Breast epithelium (tissue), 3 donors: Measurements from ENCODE around the gene OR52E2.

Experiments used
- CTCF ChIP-seq, 3 donors: fragments of 450-650 bp; IDR thresholded peaks; one replicate each; pipeline ENCODE4 v1.5.1; 2016 to 2017; ENCODE audit warnings: antibody characterized with exemption in 3 of 3, mild to moderate bottlenecking in 3 of 3, moderate library complexity in 3 of 3
- POLR2A ChIP-seq: fragments of 450-650 bp; IDR thresholded peaks from one replicate; pipeline ENCODE4 v1.6.1; 2016; ENCODE audit warnings: antibody characterized with exemption, mild to moderate bottlenecking, moderate library complexity
- POLR2AphosphoS5 ChIP-seq, 3 donors: sonication (generic); formaldehyde crosslinking; IDR thresholded peaks; one replicate each; pipeline ENCODE4 v1.6.1; 2017; ENCODE audit warnings: antibody characterized with exemption in 3 of 3

DNA sequence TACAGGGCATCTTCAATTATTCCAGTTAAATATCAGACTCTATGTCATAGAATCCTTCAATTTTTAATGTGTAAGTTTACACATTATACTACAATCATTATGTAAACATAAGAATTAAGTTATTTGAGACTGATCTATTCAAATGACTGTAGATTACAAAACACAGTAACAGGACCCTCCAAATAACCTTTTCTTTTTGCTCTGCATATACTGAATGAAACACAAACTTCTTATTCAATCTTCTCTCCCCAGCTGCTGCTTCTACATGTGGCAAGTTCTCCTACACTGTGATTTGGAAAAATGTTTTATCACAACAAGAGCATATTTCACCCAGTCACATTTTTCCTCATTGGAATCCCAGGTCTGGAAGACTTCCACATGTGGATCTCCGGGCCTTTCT is 13.2 kb downstream of the OR52E2 start, which contains the start of gene OR52J3:
- TF ChIP-seq CTCF (IDR thresholded peaks at IDR 0.05), result no peak
- TF ChIP-seq POLR2A, result no peak
- TF ChIP-seq POLR2AphosphoS5 (IDR thresholded peaks at IDR 0.05), result no peak
